DOHH2 (cell line): ENCODE measurements around the gene INPP5F.

ENCODE experiments used
- EZH2phosphoT487 ChIP-seq: fragments of 200-600 bp; sonication (generic); IDR thresholded peaks from 2 replicates; pipeline ENCODE4 v1.6.1; 2017; ENCODE audit warnings: borderline replicate concordance, mild to moderate bottlenecking, antibody characterized with exemption, low read length, moderate library complexity, mixed read lengths
- TF ChIP-seq, protein P1 (sequence below): fragments of 200-600 bp; sonication (generic); IDR thresholded peaks from one replicate; pipeline ENCODE4 v1.5.1; 2014; ENCODE audit warnings: antibody characterized with exemption, mild to moderate bottlenecking, low read depth, low read length; ENCODE audit not compliant: poor library complexity, severe bottlenecking

GRCh38 chr10:119723161-119723560 lies 2.7 kb upstream of the INPP5F start:
- TF ChIP-seq, protein P1, sequence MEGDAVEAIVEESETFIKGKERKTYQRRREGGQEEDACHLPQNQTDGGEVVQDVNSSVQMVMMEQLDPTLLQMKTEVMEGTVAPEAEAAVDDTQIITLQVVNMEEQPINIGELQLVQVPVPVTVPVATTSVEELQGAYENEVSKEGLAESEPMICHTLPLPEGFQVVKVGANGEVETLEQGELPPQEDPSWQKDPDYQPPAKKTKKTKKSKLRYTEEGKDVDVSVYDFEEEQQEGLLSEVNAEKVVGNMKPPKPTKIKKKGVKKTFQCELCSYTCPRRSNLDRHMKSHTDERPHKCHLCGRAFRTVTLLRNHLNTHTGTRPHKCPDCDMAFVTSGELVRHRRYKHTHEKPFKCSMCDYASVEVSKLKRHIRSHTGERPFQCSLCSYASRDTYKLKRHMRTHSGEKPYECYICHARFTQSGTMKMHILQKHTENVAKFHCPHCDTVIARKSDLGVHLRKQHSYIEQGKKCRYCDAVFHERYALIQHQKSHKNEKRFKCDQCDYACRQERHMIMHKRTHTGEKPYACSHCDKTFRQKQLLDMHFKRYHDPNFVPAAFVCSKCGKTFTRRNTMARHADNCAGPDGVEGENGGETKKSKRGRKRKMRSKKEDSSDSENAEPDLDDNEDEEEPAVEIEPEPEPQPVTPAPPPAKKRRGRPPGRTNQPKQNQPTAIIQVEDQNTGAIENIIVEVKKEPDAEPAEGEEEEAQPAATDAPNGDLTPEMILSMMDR: no peak
- TF ChIP-seq EZH2phosphoT487: no peak
